HCT116 (cell line): Measurements from ENCODE around the gene REG1A. TPM values are rescaled to one million over a fixed set of nuclear protein-coding genes. Genes with fewer than 3 reads are reported as not detected.

Experiments used
- ATAC-seq: fragments of 200-7000 bp; cut with Tn5 transposase; 2 replicates; pipeline ENCODE4 v1.9.1; 2020; ENCODE audit warnings: mild to moderate bottlenecking, moderate library complexity
- BruUV-seq: library from RNA; stranded (reverse); fragments of 400-500 nt; replicated peaks from 2 replicates; lab custom pipeline; 2021; lab: Mats Ljungman, UMichigan
- CTCF ChIA-PET: fragments of 300-600 bp; sonication (Branson Sonifier 250); formaldehyde crosslinking; loops from one replicate; lab custom pipeline; 2021; ENCODE audit warnings: antibody characterized with exemption; lab: Charles Lee
- POLR2A ChIA-PET: fragments of 300-600, 350-600 bp; sonication (Branson Sonifier 250); formaldehyde crosslinking; loops from one replicate; lab custom pipeline; 2021; ENCODE audit warnings: antibody characterized with exemption; lab: Charles Lee
- RAD21 ChIA-PET, 2 experiments: fragments of 300-600 bp; sonication (Branson Sonifier 250); formaldehyde crosslinking; loops; one replicate each; lab custom pipeline; 2023; ENCODE audit warnings: low total read pairs in 2 of 2; ENCODE audit not compliant: uncharacterized antibody in 2 of 2, unreplicated experiment in 2 of 2, low non-redundant PET in 1 of 2; lab: Charles Lee
- DNase-seq: peaks from one replicate; pipeline ENCODE4 v3.0.0-alpha.2; 2010; ENCODE audit warnings: low read depth, low spot score
- H2AFZ ChIP-seq: fragments of 200-600 bp; shearing (Covaris generic), sonication (generic); 2 replicates; pipeline ENCODE4 v1.6.1; 2017; ENCODE audit warnings: low read depth, mixed run types, mixed read lengths, antibody characterized with exemption, low read length; ENCODE audit not compliant: poor library complexity, severe bottlenecking
- H3K27ac ChIP-seq: 2 replicates; pipeline ENCODE4 v1.5.1; 2012; ENCODE audit warnings: low read depth, low read length
- H3K27me3 ChIP-seq: fragments of 200-600 bp; sonication (generic); 2 replicates; pipeline ENCODE4 v1.6.1; 2016; ENCODE audit warnings: mixed run types, low read length, mixed read lengths; ENCODE audit not compliant: insufficient read depth
- H3K36me3 ChIP-seq, 2 experiments: fragments of 200-500 bp in 1 of 2; fragments of 200-600 bp in 1 of 2; sonication (Bioruptor generic) in 1 of 2; sonication (generic) in 1 of 2; 2 replicates each; pipeline versions ENCODE4 v1.5.1 to v1.6.1; 2014 to 2016; ENCODE audit warnings: low read length in 2 of 2, inconsistent platforms in 1 of 2, mixed read lengths in 1 of 2, mixed run types in 1 of 2; ENCODE audit not compliant: insufficient read depth in 2 of 2, control insufficient read depth in 1 of 2
- H3K4me1 ChIP-seq, 2 experiments: fragments of 200-600 bp in 1 of 2; sonication (generic) in 1 of 2; 2 replicates each; pipeline versions ENCODE4 v1.5.1 to v1.6.1; 2012 to 2017; ENCODE audit warnings: low read length in 2 of 2, inconsistent platforms in 1 of 2, mild to moderate bottlenecking in 1 of 2, mixed read lengths in 1 of 2, mixed run types in 1 of 2, moderate library complexity in 1 of 2; ENCODE audit not compliant: insufficient read depth in 2 of 2, control insufficient read depth in 1 of 2
- H3K4me2 ChIP-seq: fragments of 200-600 bp; sonication (generic); 2 replicates; pipeline ENCODE4 v1.6.1; 2017; ENCODE audit warnings: mixed run types, low read length, mixed read lengths
- H3K4me3 ChIP-seq, 2 experiments: fragments of 200-600 bp in 1 of 2; sonication (generic) in 1 of 2; replicated peaks in 1 of 2; 2 replicates each; pipeline ENCODE4 v1.5.1; 2011 to 2016; ENCODE audit warnings: low read length in 2 of 2, control low read depth in 1 of 2, low read depth in 1 of 2, mild to moderate bottlenecking in 1 of 2, mixed read lengths in 1 of 2, mixed run types in 1 of 2
- H3K79me2 ChIP-seq: fragments of 200-600 bp; sonication (generic); 2 replicates; pipeline ENCODE4 v1.6.1; 2017; ENCODE audit warnings: mild to moderate bottlenecking, mixed run types, low read length, moderate library complexity, mixed read lengths; ENCODE audit not compliant: insufficient read depth
- H3K9ac ChIP-seq: fragments of 200-600 bp; sonication (generic); 2 replicates; pipeline ENCODE4 v1.6.1; 2016; ENCODE audit warnings: low read length, mixed read lengths
- H3K9me2 ChIP-seq: fragments of 200-600 bp; sonication (generic), shearing (Covaris generic); 2 replicates; pipeline ENCODE4 v1.6.1; 2017; ENCODE audit warnings: mixed run types, mild to moderate bottlenecking, moderate library complexity; ENCODE audit not compliant: insufficient read depth
- H3K9me3 ChIP-seq, 2 experiments: fragments of 200-500 bp in 1 of 2; fragments of 200-600 bp in 1 of 2; sonication (Bioruptor generic) in 1 of 2; sonication (generic) in 1 of 2; 2 replicates each; pipeline ENCODE4 v1.6.1; 2014 to 2017; ENCODE audit warnings: low read length in 2 of 2, mixed read lengths in 2 of 2, inconsistent platforms in 1 of 2, low read depth in 1 of 2, mild to moderate bottlenecking in 1 of 2, mixed run types in 1 of 2, moderate library complexity in 1 of 2; ENCODE audit not compliant: control insufficient read depth in 1 of 2, insufficient read depth in 1 of 2
- H4K20me1 ChIP-seq: fragments of 200-600 bp; sonication (generic), shearing (Covaris generic); 2 replicates; pipeline ENCODE4 v1.6.1; 2017; ENCODE audit warnings: mixed run types, mild to moderate bottlenecking, moderate library complexity; ENCODE audit not compliant: insufficient read depth
- ATF3 ChIP-seq: IDR thresholded peaks from 2 replicates; pipeline ENCODE4 v1.6.1; 2012
- CBX3 ChIP-seq: IDR thresholded peaks from 2 replicates; pipeline ENCODE4 v1.6.1; 2012; ENCODE audit warnings: low read depth
- CEBPB ChIP-seq: IDR thresholded peaks from 2 replicates; pipeline ENCODE4 v1.6.1; 2012; ENCODE audit warnings: low read depth
- CTCF ChIP-seq, 3 experiments: fragments of 200-600 bp in 1 of 3; sonication (generic) in 1 of 3; IDR thresholded peaks in 2 of 3; conservative IDR thresholded peaks in 1 of 3; 2 replicates each; pipeline ENCODE4 v1.5.1; 2012 to 2017; ENCODE audit warnings: low read depth in 2 of 3, low read length in 2 of 3, antibody characterized with exemption in 1 of 3, borderline replicate concordance in 1 of 3, control low read depth in 1 of 3, mild to moderate bottlenecking in 1 of 3, mixed read lengths in 1 of 3, mixed run types in 1 of 3, moderate library complexity in 1 of 3; ENCODE audit not compliant: insufficient read depth in 1 of 3
- EGR1 ChIP-seq: IDR thresholded peaks from 2 replicates; pipeline ENCODE4 v1.6.1; 2012; ENCODE audit warnings: low read depth
- ELF1 ChIP-seq: IDR thresholded peaks from 2 replicates; pipeline ENCODE4 v1.6.1; 2012; ENCODE audit warnings: low read depth, borderline replicate concordance
- EZH2 ChIP-seq: fragments of 200-600 bp; sonication (generic); IDR thresholded peaks from 2 replicates; pipeline ENCODE4 v1.6.1; 2017; ENCODE audit warnings: antibody characterized with exemption, mixed run types
- EZH2phosphoT487 ChIP-seq: fragments of 200-600 bp; IDR thresholded peaks from 2 replicates; pipeline ENCODE4 v1.6.1; 2018; ENCODE audit warnings: antibody characterized with exemption, borderline replicate concordance
- FOSL1 ChIP-seq: IDR thresholded peaks from 2 replicates; pipeline ENCODE4 v1.6.1; 2012; ENCODE audit warnings: low read depth
- JUND ChIP-seq: IDR thresholded peaks from 2 replicates; pipeline ENCODE4 v1.6.1; 2012
- REST ChIP-seq: IDR thresholded peaks from 2 replicates; pipeline ENCODE4 v1.6.1; 2012; ENCODE audit warnings: low read depth
- SIN3A ChIP-seq: IDR thresholded peaks from 2 replicates; pipeline ENCODE4 v1.6.1; 2012; ENCODE audit warnings: low read depth
- SP1 ChIP-seq: IDR thresholded peaks from 2 replicates; pipeline ENCODE4 v1.6.1; 2012; ENCODE audit warnings: low read depth
- SRF ChIP-seq: IDR thresholded peaks from 2 replicates; pipeline ENCODE4 v1.6.1; 2012; ENCODE audit warnings: low read depth
- TCF7L2 ChIP-seq: IDR thresholded peaks from 2 replicates; pipeline ENCODE4 v1.7.0; 2011; ENCODE audit warnings: borderline replicate concordance, inconsistent platforms; ENCODE audit not compliant: insufficient read depth, insufficient read length; ENCODE audit errors: extremely low read depth
- YY1 ChIP-seq: IDR thresholded peaks from 2 replicates; pipeline ENCODE4 v1.6.1; 2011; ENCODE audit warnings: low read length, low read depth, moderate library complexity, mild to moderate bottlenecking; ENCODE audit not compliant: insufficient replicate concordance; ENCODE audit errors: extremely low read depth
- ZBTB33 ChIP-seq: IDR thresholded peaks from 2 replicates; pipeline ENCODE4 v1.6.1; 2011; ENCODE audit warnings: mild to moderate bottlenecking, low read length, moderate library complexity; ENCODE audit not compliant: insufficient replicate concordance; ENCODE audit errors: extremely low read depth
- ZFX ChIP-seq: fragments of 450-650 bp; IDR thresholded peaks from 2 replicates; pipeline ENCODE4 v1.6.1; 2017
- ZNF274 ChIP-seq: fragments of 200-500 bp; sonication (Bioruptor generic); IDR thresholded peaks from 2 replicates; pipeline ENCODE4 v1.6.1; 2014; ENCODE audit warnings: mild to moderate bottlenecking, low read depth, low read length, inconsistent platforms
- intact Hi-C: fragments of 100-400 bp; cut with micrococcal nuclease; formaldehyde crosslinking; loops from 2 replicates; pipeline ENCODE4 v1.10.0; 2022
- total RNA-seq: library from RNA; stranded (reverse); gene quantifications from one replicate; pipeline ENCODE4 v1.2.1, GENCODE V29; 2021; ENCODE audit not compliant: unreplicated experiment

Gene REG1A
- total RNA-seq, 1 experiment from 2014 or later: 5.2 TPM

GRCh38 chr2:79128406-79128805 is 8.1 kb downstream of the REG1A start:
- no peaks in the 10 kb centered on the region for H3K36me3 ChIP-seq
- no peaks in the 10 kb centered on the region for H4K20me1 ChIP-seq
- H3K79me2 ChIP-seq: no peaks in the 10 kb centered on the region
- H3K27me3 ChIP-seq: no peaks in the 10 kb centered on the region
- no peak for ATAC-seq
- no peaks in the 10 kb centered on the region for H3K4me1 ChIP-seq
- peaks cover 0 to 31% of the 10 kb centered on the region in 2 experiments; a peak in 2 of 4 replicates for H3K9me3 ChIP-seq
- TF ChIP-seq YY1 (no peak), JUND (no peak), ZFX (no peak), ELF1 (no peak), CBX3 (no peak), FOSL1 (no peak), ATF3 (no peak), SP1 (no peak), REST (no peak), TCF7L2 (no peak), EZH2 (no peak), ZNF274 (no peak), ZBTB33 (no peak), EGR1 (no peak), SIN3A (no peak), SRF (no peak), CTCF (IDR thresholded peaks at IDR 0.05 in 2 of 3, conservative IDR thresholded peaks at IDR 0.05 in 1 of 3; ENCODE audit: borderline replicate concordance in 1 of 3, insufficient read depth in 1 of 3, low read depth in 2 of 3, low read length in 2 of 3) (no peak), EZH2phosphoT487 (no peak), CEBPB (no peak)
- H3K27ac ChIP-seq: no peak overlapping the region
- no peak for DNase-seq
- no peaks in the 10 kb centered on the region for H3K9me2 ChIP-seq
- intact Hi-C loops: no loop called here
- BruUV-seq: no TSS peak
- POLR2A ChIA-PET: no interaction called here
- RAD21 ChIA-PET: no interaction called here
- no peak overlapping the region for H3K9ac ChIP-seq
- no peak overlapping the region for H3K4me3 ChIP-seq
- H2AFZ ChIP-seq: no peak overlapping the region
- no peak overlapping the region for H3K4me2 ChIP-seq
- CTCF ChIA-PET: no interaction called here
